CD4-positive, alpha-beta T cell treated with Interleukin-6 at 100 ng/mL for 8 hours (primary cell): ENCODE measurements around the gene PDE3A.

ENCODE experiments used
- DNase-seq: peaks from one replicate; pipeline ENCODE4 v3.0.0-alpha.2; 2020; ENCODE audit warnings: mixed read lengths, low spot score

Gene PDE3A

GRCh38 chr12:20711846-20712245 lies 343.5 kb downstream of the PDE3A start:
- DNase-seq = no peak

GRCh38 chr12:20716037-20716436 lies 347.7 kb downstream of the PDE3A start:
- DNase-seq = no peak

GRCh38 chr12:20716985-20717384 lies 348.6 kb downstream of the PDE3A start:
- no peak for DNase-seq

- DNase-seq = no peak
Measured at GRCh38 chr12:20718294-20718693, 350.0 kb downstream of the PDE3A start.

- no peak for DNase-seq
Measured at GRCh38 chr12:20722142-20722541, 353.8 kb downstream of the PDE3A start.

- DNase-seq = no peak
Measured at GRCh38 chr12:20731274-20731673, 362.9 kb downstream of the PDE3A start.
